ENCODE measurements around the gene UBE4B.
A peak's percentile ranks its signal among the peaks of the same experiment; 100 is the strongest.
"Not testable (repeated sequence)": the region's sequence is repeated elsewhere in the genome, so short reads cannot be mapped to it uniquely, and the experiment has no call there.

UBE4B gene

GRCh38 chr1:10177876-10178275, 145.1 kb downstream of the UBE4B start:
- DNase-seq (ENCODE audit: low spot score): no peak

GRCh38 chr1:10178597-10179405, 146.0 kb downstream of the UBE4B start:
- no peak for DNase-seq (ENCODE audit: low spot score)

- no peak for DNase-seq (ENCODE audit: low spot score)
Observed at GRCh38 chr1:10179406-10180091, 146.8 kb downstream of the UBE4B start.

- DNase-seq (ENCODE audit: low spot score): no peak
Observed at GRCh38 chr1:10181154-10181553, 148.4 kb downstream of the UBE4B start.

GRCh38 chr1:10185759-10186158, 153.0 kb downstream of the UBE4B start:
- no peak for DNase-seq (ENCODE audit: low spot score)

- no peak for DNase-seq (ENCODE audit: low spot score)
Observed at GRCh38 chr1:10186331-10187025, 153.7 kb downstream of the UBE4B start.

- no peak for DNase-seq (ENCODE audit: low spot score)
Observed at GRCh38 chr1:10187026-10187334, 154.2 kb downstream of the UBE4B start.

- no peak for DNase-seq (ENCODE audit: low spot score)
Observed at GRCh38 chr1:10188133-10188650, 155.4 kb downstream of the UBE4B start.

GRCh38 chr1:10189659-10190058, 156.9 kb downstream of the UBE4B start:
- no peak for DNase-seq (ENCODE audit: low spot score)

GRCh38 chr1:10192263-10192662, 159.5 kb downstream of the UBE4B start:
- no peak for DNase-seq (ENCODE audit: low spot score)

GRCh38 chr1:10193288-10193687, 160.5 kb downstream of the UBE4B start:
- DNase-seq (ENCODE audit: low spot score): no peak

- no peak for DNase-seq (ENCODE audit: low spot score)
Observed at GRCh38 chr1:10195570-10195969, 162.8 kb downstream of the UBE4B start.

GRCh38 chr1:10196976-10197375, 164.2 kb downstream of the UBE4B start:
- DNase-seq (ENCODE audit: low spot score): no peak

- DNase-seq (ENCODE audit: low spot score): no peak
Observed at GRCh38 chr1:10200620-10201019, 167.9 kb downstream of the UBE4B start.

- no peak for DNase-seq (ENCODE audit: low spot score)
Observed at GRCh38 chr1:10204003-10204642, 171.4 kb downstream of the UBE4B start.

GRCh38 chr1:10205206-10205605, 172.4 kb downstream of the UBE4B start:
- not testable (repeated sequence) for DNase-seq (ENCODE audit: low spot score)

- no peak for DNase-seq (ENCODE audit: low spot score)
Observed at GRCh38 chr1:10207810-10208209, 175.1 kb downstream of the UBE4B start.

GRCh38 chr1:10208537-10208936, 175.8 kb downstream of the UBE4B start:
- no peak for DNase-seq (ENCODE audit: low spot score)

- no peak for DNase-seq (ENCODE audit: low spot score)
Observed at GRCh38 chr1:10209590-10209904, 176.8 kb downstream of the UBE4B start.

GRCh38 chr1:10209905-10210810, 177.4 kb downstream of the UBE4B start, which contains the start of gene KIF1B:
KIF1B (plus strand) TSS chr1:10210570; CDS start chr1:10232329, 21,759 bp downstream.
- peak; percentile 96 for DNase-seq (ENCODE audit: low spot score)

All from hematopoietic multipotent progenitor cell treated with erythropoietin and hydrocortisone succinate and interleukin-3 and kit ligand, for 15 days (in vitro differentiated cells).